GM19468 (cell line): ENCODE measurements around the gene ANGPTL8.

Experiments used
- ATAC-seq: cut with Tn5 transposase; IDR thresholded peaks from one replicate; pipeline ENCODE4 v1.9.1; 2021; ENCODE audit warnings: mild to moderate bottlenecking, moderate library complexity, moderate number of reproducible peaks; ENCODE audit not compliant: unreplicated experiment; ENCODE audit errors: extremely low read depth

The ANGPTL8 gene

DNA sequence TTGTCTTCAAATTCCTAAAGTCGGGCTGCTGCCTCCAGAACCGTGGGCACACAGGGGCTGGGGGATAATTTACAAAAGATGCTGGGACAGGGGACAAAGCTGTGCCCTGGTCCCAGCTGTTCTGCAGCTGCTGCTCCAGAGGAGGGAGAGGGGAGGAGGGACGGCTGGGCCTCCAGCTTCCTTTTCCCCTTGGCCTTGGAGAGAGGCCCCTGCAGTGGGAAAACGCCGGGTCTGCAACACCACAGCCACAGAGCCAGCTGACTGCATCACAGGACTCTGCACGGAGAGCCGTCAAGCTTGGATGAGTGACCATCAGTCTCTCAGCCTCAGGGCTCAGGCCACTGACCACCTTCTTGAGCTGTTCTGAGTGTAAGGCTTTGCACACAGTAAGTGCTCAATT, 16.8 kb downstream of the ANGPTL8 start:
- no peak for ATAC-seq

DNA sequence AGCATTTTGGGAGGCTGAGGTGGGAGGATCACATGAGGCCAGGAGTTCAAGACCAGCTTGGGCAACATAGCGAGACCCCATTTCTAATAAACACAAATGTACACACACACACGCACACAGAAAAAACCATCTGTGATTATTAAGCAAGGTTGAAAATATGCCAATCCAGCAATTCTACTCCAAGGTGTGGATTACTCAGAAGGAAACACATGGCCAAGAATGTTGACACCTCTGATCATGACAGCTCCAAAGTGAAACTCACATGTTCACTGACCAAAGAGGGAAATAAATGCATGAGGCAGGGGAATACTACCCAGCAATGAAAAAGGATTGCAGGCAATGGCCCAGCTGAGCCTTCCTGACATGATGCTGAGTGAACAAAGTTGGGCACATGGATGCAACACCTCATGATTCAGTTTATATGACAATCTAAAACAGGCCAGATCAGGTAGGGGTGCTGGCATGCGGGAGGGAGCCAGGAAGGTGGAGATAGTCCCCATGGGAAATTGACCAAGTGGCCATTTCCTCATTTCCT, 18.5 kb downstream of the ANGPTL8 start:
- ATAC-seq = no peak

DNA sequence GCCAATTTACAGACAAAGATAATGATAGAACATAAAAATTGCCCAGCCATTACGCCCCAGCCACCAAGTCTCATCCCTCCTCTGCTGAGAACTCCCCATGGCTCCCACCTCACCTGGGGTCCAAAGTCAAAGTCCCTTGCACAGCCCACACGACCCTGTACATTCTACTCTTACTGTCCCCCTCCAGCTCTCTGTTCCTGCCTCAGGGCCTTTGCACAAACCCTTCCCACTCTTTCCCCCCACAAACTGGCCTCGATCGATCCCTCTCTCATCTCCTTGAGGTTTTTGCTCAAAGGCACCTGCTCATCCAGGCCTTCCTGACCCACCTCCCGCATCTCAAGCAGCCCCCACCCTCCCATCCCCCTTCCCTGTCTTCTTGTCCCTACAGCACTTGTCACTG, 21.6 kb downstream of the ANGPTL8 start:
- no peak for ATAC-seq

DNA sequence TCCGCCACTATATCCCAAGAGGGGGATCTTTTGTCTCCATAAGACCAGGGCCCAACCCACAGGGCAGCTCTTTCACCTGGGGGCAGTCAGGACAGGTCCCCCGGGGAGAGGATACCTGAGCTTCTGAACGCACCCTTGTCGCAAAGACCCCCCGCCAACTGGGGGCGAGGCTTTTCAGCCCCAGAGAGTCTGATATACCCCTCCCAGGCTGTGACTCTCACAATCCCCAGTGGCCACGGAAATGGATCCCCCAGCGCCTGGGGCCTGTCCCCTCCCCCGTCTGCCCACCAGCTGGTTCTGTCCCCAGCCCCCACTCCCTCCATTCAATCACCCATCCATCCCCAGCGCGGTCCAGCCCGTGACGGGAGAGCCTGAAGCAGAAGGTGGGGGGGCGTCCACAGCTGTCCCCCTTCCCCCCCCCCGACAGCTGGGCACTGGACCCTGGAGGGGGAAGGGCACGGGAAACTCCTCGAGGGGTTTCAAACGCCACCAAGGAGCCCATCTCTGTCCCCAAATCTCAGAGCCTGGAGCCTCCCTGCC, 22.1 kb downstream of the ANGPTL8 start:
- no peak for ATAC-seq

DNA sequence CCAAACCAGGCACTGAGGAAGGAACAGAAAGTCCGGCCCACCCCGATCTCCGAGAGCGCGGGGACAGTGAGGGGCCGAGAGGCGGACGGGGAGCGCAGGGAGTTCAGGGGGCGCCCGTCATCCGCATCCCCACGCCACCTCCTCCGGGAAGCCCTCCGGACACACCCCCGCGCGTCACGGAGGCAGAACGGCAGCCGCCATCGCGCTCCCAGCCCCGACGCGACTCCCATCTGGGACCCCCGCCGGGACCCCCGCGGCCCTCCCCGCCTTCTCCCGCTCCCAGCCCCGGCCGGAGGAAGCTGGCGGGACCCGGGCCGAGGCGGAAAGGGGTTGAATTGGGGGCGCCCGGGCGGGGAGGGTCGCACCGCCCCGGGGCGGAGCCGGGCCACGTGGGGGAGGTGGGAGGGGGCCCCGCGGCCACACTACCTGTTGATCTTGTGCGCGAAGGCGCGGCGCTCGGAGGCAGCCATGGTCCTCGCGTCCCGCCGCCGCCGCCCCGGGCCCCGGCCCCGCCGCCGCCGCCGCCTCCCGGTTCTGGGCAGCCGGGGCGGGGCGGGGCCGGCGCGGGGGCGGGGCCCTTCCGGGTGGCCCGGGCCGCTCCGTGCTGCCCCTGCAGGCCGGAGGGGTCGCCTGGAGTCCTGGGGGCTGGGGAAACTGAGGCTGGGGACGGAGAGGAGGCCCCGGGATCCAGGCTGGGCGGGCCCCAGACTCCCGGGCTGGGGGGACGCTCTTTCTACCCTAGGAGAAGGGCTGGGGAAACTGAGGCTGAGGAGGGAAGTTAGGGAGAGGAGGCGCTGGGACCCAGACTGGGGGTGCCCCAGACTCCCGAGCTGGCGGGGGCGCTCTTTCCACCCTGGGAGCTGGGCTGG, 22.8 kb downstream of the ANGPTL8 start, which contains the start of gene DOCK6:
DOCK6 (minus strand) TSS at position 554 of the 869 bp plus-strand sequence; CDS start at position 470, 84 bp downstream.
- ATAC-seq = no peak

DNA sequence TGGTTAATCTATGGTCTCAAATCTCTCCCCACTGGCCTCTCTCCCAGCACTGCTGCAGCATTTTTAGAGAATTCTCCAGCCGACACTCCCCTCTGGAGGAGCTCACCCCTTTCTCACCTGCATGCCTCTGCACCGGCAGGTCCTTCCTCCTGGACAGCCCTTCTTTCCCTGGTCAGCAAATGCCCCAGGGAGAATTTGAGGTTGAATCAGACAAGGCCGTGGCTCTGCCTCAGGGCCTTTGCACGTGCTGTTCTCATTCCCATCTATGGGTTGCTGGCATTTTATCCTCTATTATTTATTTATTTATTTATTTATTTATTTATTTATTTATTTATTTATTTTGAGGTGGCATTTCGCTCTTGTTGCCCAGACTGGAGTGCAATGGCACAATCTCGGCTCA, 24.3 kb downstream of the ANGPTL8 start:
- no peak for ATAC-seq

DNA sequence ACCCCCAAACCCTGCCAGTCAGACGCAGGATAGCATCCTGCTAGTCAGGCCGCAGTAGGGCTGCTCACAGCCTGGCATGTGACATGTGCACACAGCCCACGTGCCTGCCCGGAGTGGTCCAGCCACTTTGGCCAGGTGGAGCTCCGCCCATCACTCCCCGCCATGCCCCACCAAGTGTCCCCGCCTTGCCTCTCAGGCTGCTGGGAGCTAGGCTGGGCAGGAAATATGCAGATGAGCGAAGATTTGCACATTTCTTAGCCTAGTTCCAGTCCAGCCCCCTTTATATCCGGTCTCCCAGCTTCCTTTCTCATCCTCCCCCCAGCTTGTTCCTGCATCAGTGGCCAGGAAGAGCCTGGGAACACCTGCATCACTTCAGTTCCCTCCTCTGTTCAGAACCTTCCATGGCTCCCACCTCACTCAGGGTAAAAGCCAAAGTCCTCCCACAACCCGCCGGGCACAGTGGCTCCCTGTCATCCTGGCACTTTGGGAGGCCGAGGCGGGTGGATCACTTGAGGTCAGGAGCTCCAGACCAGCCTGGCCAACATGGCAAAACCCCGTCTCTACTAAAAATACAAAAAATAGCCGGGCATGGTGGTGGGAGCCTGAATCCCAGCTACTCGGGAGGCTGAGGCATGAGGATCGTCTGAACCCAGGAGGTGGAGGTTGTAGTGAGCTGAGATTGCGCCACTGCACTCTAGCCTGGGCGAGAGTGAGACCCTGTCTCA, 25.2 kb downstream of the ANGPTL8 start:
- ATAC-seq = no peak

DNA sequence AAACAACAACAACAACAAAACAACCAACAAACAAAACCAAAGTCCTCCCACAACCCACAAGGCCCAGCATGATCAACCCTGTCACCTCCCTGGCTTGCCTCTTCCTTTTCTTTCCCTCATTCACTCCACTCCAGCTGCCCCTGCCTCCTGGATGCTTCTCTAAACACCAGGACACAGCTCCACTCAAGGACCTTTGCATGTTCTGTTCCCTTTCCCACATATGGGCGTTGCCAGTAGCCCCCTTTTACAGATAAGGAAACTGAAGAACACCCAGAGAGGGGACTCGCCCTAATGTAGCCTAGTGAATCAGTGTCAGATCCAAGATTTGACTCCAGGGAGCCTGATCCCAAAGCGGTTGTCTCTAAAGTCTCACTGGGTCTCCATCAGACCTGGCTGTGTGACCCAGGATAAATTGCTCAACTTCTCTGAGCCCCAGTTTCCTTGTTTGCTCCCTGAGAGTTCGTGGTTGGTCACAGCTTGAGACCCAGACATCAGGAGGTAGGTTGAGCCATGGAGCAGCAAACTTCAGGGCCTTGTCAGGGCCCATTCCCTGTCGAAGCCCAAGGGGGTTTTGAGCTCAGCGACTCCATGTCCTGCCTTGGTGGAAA, 25.9 kb downstream of the ANGPTL8 start:
- no peak for ATAC-seq

DNA sequence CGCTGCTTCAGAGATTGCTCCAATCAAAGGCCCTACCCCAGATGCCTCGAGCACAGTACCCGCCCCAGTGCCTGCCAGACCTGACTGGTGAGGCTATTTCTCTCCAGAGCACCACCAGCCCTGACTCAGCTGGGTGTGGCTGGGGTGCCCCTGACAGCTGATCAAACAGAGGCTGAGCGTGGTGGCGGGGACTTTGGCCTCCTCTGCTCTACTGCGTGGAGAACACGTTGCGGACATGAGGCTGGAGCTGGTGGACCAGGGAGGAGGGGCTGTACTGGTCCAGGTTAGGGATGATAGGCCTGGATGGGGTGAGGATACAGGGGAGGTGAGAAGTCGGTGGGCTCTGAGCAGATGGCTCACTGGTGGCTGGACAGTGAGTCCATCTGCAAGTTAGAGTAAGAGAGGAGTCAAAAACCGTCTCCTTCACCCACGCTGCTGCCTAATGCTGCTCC, 26.4 kb downstream of the ANGPTL8 start:
- no peak for ATAC-seq

DNA sequence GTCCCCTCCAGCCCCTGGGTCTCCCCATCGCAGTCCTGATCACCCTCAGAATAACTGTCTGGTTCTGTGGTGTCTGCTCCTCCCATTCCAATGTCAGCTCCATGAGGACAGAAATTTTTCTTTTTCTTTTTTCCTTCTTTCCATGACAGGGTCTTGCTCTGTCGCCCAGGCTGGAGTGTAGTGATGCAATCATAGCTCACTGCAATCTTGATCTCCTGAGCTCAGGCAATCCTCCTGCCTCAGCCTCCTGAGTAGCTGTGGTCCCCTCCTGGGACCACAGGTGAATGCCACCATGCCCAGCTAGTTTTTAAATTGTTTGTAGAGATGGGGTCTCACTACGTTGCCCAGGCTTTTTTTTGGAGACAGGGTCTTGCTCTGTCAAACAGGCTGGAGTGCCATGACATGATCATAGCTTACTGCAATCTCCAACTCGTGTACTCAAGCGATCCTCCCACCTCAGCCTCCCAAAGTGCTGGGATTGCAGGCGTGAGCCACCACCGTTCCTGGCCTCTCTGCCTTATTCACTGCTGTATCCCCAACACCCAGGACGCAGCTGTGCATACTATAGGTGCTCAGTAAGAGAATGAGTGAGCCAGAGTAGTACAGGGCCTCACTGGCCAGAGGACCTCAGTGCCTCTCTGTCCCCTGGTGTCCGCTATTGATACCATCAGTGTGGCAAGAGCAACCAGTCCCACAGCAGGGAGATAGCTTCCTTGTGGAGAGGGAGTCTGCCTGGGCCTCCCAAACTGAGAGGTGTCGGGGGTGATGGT, 28.1 kb downstream of the ANGPTL8 start:
- ATAC-seq = no peak

DNA sequence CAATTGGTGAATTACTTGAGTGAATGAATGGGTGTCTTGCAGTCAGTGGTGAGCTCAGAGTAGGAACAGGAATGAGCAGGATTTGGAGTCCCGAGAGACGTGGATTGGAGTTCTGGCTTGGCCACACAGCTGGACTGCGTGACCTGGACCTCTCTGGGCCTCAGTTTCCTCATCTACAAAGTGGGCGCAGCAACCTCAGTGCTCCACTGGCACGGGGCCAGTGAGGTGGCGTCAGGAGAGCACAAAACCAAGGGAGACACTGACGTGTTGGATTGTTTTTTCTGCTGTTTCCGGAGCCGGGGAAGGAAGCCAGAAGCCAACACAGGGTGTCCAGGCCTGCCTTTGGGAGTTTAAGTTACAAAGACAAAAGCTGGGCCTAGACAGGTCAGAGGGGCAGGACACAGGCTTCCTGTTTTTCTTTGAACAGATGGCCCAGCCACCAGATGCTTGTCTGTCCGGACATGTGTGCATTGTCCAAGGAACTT, 29.4 kb downstream of the ANGPTL8 start:
- no peak for ATAC-seq

DNA sequence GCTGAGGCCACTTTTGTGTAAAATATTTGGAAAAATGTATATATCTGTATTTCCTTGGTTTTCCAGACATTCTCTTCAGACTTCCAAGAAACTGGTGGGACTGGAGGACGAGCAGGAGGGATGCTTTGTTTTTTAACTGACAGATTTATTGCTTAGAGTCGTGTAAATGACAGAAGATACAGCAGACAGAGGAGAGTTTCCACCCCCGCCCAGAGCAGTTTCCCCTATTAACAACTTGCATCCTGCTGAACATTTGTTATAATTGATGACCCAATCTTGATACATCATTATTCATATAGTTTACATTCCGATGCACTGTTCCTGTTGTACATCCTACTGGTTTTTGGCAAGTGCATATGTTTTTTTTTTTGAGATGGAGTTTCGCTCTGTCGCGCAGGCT, 30.0 kb downstream of the ANGPTL8 start:
- ATAC-seq = no peak

DNA sequence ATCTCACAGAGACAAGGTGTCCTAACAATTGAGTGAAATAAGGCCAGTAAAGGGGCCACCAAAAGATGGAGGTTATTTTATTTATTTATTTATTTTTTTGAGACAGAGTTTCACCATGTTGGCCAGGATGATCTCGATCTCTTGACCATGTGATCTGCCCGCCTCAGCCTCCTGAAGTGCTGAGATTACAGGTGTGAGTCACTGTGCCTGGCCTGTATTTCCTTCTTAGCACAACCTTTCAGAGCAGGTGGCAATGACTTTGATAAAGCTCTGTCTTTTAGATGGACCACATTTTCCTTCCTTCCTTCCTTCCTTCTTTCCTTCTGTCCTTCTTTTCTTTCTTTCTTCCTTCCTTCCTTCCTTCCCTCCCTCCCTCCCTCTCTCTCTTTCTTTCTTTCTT, 33.9 kb downstream of the ANGPTL8 start:
- ATAC-seq = no peak

DNA sequence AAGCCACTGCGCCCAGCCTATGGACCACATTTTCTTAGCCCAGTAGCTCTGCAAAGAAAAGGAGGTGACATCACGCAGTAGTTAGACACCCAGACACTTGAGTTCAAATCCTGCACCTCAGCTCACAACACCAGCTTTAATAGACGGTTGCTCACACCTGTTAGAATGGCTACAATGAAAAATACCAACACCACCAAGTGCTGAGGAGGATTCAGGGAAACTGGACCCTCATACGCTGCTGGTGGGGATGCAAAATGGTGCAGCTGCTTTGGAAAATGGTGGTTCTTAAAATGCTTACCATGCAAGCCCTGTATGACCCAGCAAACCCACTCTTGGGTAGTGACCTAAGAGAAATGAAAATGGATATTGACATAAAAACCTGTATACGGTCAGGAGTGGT, 34.6 kb downstream of the ANGPTL8 start:
- no peak for ATAC-seq

DNA sequence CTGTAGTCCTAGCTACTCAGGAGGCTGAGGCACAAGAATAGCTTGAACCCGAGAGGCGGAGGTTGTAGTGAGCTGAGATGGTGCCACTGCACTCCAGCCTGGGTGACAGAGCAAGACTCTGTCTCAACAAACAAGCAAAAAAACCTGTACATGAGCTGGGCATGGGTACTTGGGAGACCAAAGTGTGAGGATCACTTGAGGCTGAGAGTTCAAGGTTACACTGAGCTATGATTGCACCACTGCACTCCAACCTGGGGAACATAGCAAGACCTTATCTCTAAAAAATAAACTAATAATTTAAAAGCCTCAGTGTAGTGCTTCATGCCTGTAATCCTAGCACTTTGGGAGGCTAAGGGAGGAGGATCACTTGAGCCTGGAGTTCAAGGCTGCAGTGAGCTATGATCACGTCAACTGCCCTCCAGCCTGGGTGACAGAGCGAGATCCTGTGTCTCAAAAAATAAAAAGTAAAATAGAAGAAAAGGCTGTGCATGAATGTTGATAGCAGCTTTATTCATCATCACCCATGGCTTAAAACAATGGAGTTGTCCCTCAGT, 35.2 kb downstream of the ANGPTL8 start:
- ATAC-seq = no peak

DNA sequence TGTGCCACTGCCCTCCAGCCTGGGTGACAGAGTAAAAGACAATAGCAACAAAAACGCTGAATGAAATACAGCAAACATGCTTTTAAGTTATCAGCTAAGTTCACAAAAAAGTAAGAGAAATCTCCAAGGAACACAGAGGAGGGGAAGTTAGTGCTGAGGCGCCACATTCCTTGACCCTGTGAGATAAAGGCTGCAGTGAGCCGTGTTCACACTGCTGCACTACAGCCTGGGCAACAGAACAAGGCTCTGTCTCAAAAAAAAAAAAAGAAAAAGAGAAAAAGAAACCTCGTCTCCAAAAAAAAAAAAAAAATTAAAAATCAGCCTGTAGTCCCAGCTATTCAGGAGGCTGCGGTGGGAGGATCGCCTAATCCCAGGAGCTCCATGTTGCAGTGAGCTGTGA, 39.3 kb downstream of the ANGPTL8 start:
- ATAC-seq = no peak

DNA sequence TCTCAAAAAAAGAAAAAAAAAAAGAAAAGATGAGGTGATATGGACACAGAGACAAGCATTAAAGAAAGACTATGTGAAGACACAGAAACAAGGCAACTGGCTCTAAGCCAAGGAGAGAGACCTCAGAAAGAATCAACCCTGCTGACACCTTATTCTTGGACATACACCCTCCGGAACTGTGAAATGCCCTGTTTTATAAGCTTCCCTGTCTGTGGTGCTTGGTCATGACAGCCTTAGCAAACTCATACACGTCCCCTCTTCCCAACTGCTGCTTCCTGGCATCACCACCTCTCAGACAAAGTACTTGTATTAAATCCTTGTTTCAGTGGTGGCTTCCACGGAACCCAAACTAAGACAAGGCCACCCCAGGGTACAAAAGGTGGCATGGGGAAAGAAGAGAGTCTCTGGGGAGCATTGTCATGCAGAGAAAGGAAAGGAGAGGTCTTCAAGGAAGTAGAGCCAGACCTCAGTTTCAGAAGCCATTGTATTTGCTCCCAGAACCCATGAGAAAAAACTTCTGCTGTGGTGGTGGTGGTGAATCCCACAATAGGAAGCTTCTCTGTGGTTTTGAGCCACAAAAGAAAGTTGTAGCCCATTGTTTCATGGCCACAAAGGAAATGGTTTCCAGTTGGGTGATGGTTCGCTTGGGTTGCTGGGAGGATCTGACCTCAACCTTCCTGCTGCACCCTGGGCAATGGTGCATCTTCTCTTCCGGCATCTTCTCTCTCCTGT, 40.3 kb downstream of the ANGPTL8 start:
- ATAC-seq = no peak

DNA sequence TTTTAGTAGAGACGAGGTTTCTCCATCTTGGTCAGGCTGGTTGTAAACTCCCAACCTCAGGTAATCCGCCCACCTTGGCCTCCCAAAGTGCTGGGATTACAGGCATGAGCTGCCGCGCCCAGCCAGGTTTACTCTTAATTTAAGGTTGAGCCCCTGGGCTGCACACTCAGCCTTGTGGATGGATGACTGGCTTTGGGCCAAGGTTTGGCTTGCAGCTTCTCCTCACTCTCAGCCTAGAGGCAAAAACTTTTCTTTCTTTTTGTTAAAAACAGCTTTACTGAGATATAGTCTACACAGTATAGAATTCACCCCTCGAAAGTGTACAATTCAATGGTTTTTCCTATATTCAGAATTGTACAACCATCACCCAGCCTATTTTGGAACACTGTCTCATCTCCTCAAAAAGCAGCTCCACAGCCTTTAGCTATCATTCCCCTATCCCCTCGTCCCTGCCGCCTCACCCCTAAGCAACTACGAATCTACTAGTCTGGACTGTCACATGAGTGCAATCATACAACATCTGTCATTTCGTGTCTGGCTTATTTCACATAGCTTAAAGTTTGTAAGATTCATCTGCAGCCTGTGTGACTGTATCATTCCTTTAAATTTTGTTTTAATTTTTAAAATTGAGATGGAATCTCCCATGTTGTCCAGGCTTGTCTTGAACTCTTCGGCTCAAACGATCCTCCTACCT, 42.1 kb downstream of the ANGPTL8 start:
- ATAC-seq = no peak
